H1 (cell line): ENCODE results near the gene STARD13. TPM values are rescaled to one million over a fixed set of nuclear protein-coding genes. Genes with fewer than 3 reads are reported as not detected.
A peak's percentile ranks its signal among the peaks of the same experiment; 100 is the strongest.

ENCODE experiments used
- CTCF ChIA-PET: fragments of 300-600 bp; sonication (Branson Sonifier 250); formaldehyde crosslinking; loops from one replicate; lab custom pipeline; 2021; ENCODE audit not compliant: partially characterized antibody; lab: Charles Lee
- POLR2A ChIA-PET: fragments of 300-600 bp; sonication (Branson Sonifier 250); formaldehyde crosslinking; loops from one replicate; lab custom pipeline; 2021; ENCODE audit warnings: inconsistent platforms; ENCODE audit not compliant: partially characterized antibody; lab: Charles Lee
- DNase-seq, 2 experiments: peaks; one replicate each; pipeline versions ENCODE4 v3.0.0 to v3.0.0-alpha.2; 2010 to 2022; ENCODE audit warnings: low spot score in 2 of 2, low read depth in 1 of 2, mixed read lengths in 1 of 2
- FAIRE-seq: peaks from 2 replicates; lab custom pipeline; 2011; peaks lifted over from hg19 to GRCh38; lab: Jason Lieb, UNC
- H2AFZ ChIP-seq: 2 replicates; pipeline ENCODE4 v1.8.1; 2012; ENCODE audit warnings: low read length, inconsistent platforms
- H2AK5ac ChIP-seq: 2 replicates; pipeline ENCODE4 v1.6.1; 2013; ENCODE audit warnings: low read depth, low read length
- H2BK120ac ChIP-seq: replicated peaks from 2 replicates; pipeline ENCODE3; 2013; ENCODE audit warnings: low read depth, low read length, inconsistent platforms
- H2BK12ac ChIP-seq: 2 replicates; pipeline ENCODE4 v1.6.1; 2013; ENCODE audit warnings: low read depth, low read length
- H2BK15ac ChIP-seq: 2 replicates; pipeline ENCODE4 v1.6.1; 2013; ENCODE audit warnings: low read length
- H2BK20ac ChIP-seq: 2 replicates; pipeline ENCODE4 v1.6.1; 2013; ENCODE audit warnings: low read length
- H2BK5ac ChIP-seq: 2 replicates; pipeline ENCODE4 v1.6.1; 2013; ENCODE audit warnings: low read depth, low read length
- H3K14ac ChIP-seq: 2 replicates; pipeline ENCODE4 v1.6.1; 2013; ENCODE audit warnings: inconsistent platforms; ENCODE audit not compliant: insufficient read length
- H3K18ac ChIP-seq: 2 replicates; pipeline ENCODE4 v1.6.1; 2013; ENCODE audit warnings: low read length; ENCODE audit errors: extremely low read depth
- H3K23ac ChIP-seq: 2 replicates; pipeline ENCODE4 v1.6.1; 2013; ENCODE audit warnings: inconsistent platforms; ENCODE audit not compliant: insufficient read length
- H3K23me2 ChIP-seq: 2 replicates; pipeline ENCODE4 v1.6.1; 2013; ENCODE audit warnings: low read depth, low read length
- H3K27ac ChIP-seq: 2 replicates; pipeline ENCODE4 v1.6.1; 2011; ENCODE audit warnings: low read depth, low read length, inconsistent platforms
- H3K27me3 ChIP-seq, 4 experiments: replicated peaks in 1 of 4; 1 replicate in 1 of 4; 2 replicates in 3 of 4; pipeline versions ENCODE4 v1.6.1 to v1.8.1; 2011 to 2013; ENCODE audit warnings: low read length in 3 of 4, mild to moderate bottlenecking in 3 of 4, inconsistent platforms in 2 of 4, mixed read lengths in 2 of 4, moderate library complexity in 1 of 4; ENCODE audit not compliant: control insufficient read depth in 3 of 4, insufficient read depth in 3 of 4; ENCODE audit errors: extremely low read depth in 1 of 4
- H3K36me3 ChIP-seq, 4 experiments: 2 replicates each; pipeline versions ENCODE4 v1.6.1 to v1.8.1; 2011 to 2013; ENCODE audit warnings: mild to moderate bottlenecking in 4 of 4, low read length in 3 of 4, moderate library complexity in 2 of 4, control low read depth in 1 of 4, inconsistent platforms in 1 of 4; ENCODE audit not compliant: insufficient read depth in 4 of 4, control insufficient read depth in 2 of 4
- H3K4ac ChIP-seq: replicated peaks from 2 replicates; pipeline ENCODE3; 2013; ENCODE audit warnings: low read length, low read depth, mixed read lengths, inconsistent platforms; ENCODE audit not compliant: insufficient read length
- H3K4me1 ChIP-seq, 4 experiments: replicated peaks in 1 of 4; 1 replicate in 1 of 4; 2 replicates in 3 of 4; pipeline versions ENCODE4 v1.6.1 to v1.8.1; 2011 to 2013; ENCODE audit warnings: low read length in 3 of 4, inconsistent platforms in 2 of 4, mixed read lengths in 1 of 4; ENCODE audit not compliant: insufficient read depth in 4 of 4, control insufficient read depth in 3 of 4
- H3K4me2 ChIP-seq, 2 experiments: 2 replicates each; pipeline versions ENCODE4 v1.6.1 to v1.8.1; 2011 to 2013; ENCODE audit warnings: low read depth in 2 of 2, low read length in 2 of 2, control low read depth in 1 of 2, inconsistent platforms in 1 of 2, mild to moderate bottlenecking in 1 of 2; ENCODE audit not compliant: insufficient read depth in 1 of 2
- H3K4me3 ChIP-seq, 4 experiments: fragments of 200-600, 300-600 bp in 1 of 4; sonication (generic), shearing (Covaris generic), sonication (Bioruptor Twin) in 1 of 4; 2 replicates each; pipeline versions ENCODE4 v1.5.1 to v1.8.1; 2011 to 2016; ENCODE audit warnings: low read length in 4 of 4, low read depth in 3 of 4, control low read depth in 2 of 4, inconsistent platforms in 2 of 4, mild to moderate bottlenecking in 2 of 4, mixed read lengths in 1 of 4, moderate library complexity in 1 of 4; ENCODE audit not compliant: insufficient read depth in 2 of 4; ENCODE audit errors: extremely low read depth in 1 of 4
- H3K56ac ChIP-seq: replicated peaks from 2 replicates; pipeline ENCODE3; 2013; ENCODE audit warnings: low read depth, mild to moderate bottlenecking, mixed read lengths, low read length, inconsistent platforms; ENCODE audit not compliant: insufficient read length
- H3K79me1 ChIP-seq: 2 replicates; pipeline ENCODE4 v1.6.1; 2013; ENCODE audit warnings: low read depth, low read length, control low read depth
- H3K79me2 ChIP-seq, 2 experiments: 2 replicates each; pipeline versions ENCODE4 v1.6.1 to v1.8.1; 2012 to 2013; ENCODE audit warnings: low read length in 2 of 2, mild to moderate bottlenecking in 2 of 2, inconsistent platforms in 1 of 2; ENCODE audit not compliant: insufficient read depth in 2 of 2, control insufficient read depth in 1 of 2
- H3K9ac ChIP-seq, 4 experiments: replicated peaks in 1 of 4; 1 replicate in 1 of 4; 2 replicates in 3 of 4; pipeline versions ENCODE4 v1.6.1 to v1.8.1; 2011 to 2013; ENCODE audit warnings: low read depth in 3 of 4, low read length in 3 of 4, control low read depth in 2 of 4, mild to moderate bottlenecking in 2 of 4, moderate library complexity in 2 of 4, inconsistent platforms in 1 of 4; ENCODE audit errors: extremely low read depth in 1 of 4
- H3K9me3 ChIP-seq, 2 experiments: 2 replicates each; pipeline versions ENCODE4 v1.6.1 to v1.8.1; 2012 to 2013; ENCODE audit warnings: mild to moderate bottlenecking in 2 of 2, moderate library complexity in 2 of 2, control low read depth in 1 of 2, inconsistent platforms in 1 of 2, low read depth in 1 of 2, low read length in 1 of 2, mixed read lengths in 1 of 2; ENCODE audit not compliant: insufficient read depth in 2 of 2
- H4K20me1 ChIP-seq, 2 experiments: replicated peaks in 1 of 2; 2 replicates each; pipeline versions ENCODE3 to v1.8.1; 2011 to 2013; ENCODE audit warnings: inconsistent platforms in 2 of 2, low read length in 2 of 2, mild to moderate bottlenecking in 1 of 2; ENCODE audit not compliant: insufficient read depth in 2 of 2, control insufficient read depth in 1 of 2
- H4K5ac ChIP-seq: 2 replicates; pipeline ENCODE4 v1.6.1; 2013; ENCODE audit warnings: low read length, low read depth, mixed read lengths, inconsistent platforms; ENCODE audit not compliant: insufficient read length
- H4K8ac ChIP-seq: 2 replicates; pipeline ENCODE4 v1.8.0; 2013; ENCODE audit warnings: mild to moderate bottlenecking, moderate library complexity, low read length, inconsistent platforms; ENCODE audit not compliant: insufficient read depth; ENCODE audit errors: extremely low read depth
- H4K91ac ChIP-seq: replicated peaks from 2 replicates; pipeline ENCODE3; 2013; ENCODE audit warnings: low read length, mixed read lengths, inconsistent platforms; ENCODE audit not compliant: insufficient read length
- CEBPB ChIP-seq: IDR thresholded peaks from 2 replicates; pipeline ENCODE4 v1.6.1; 2012; ENCODE audit warnings: low read depth, low read length
- EGR1 ChIP-seq: IDR thresholded peaks from 2 replicates; pipeline ENCODE4 v1.6.1; 2011; ENCODE audit warnings: low read depth, low read length, borderline replicate concordance
- EP300 ChIP-seq, 2 experiments: IDR thresholded peaks; 1 replicate in 1 of 2; 2 replicates in 1 of 2; pipeline ENCODE4 v1.6.1; 2011 to 2012; ENCODE audit warnings: low read depth in 2 of 2, low read length in 2 of 2, mild to moderate bottlenecking in 2 of 2, borderline replicate concordance in 1 of 2, inconsistent platforms in 1 of 2, moderate library complexity in 1 of 2
- RAD21 ChIP-seq, 2 experiments: IDR thresholded peaks in 1 of 2; conservative IDR thresholded peaks in 1 of 2; 2 replicates each; pipeline ENCODE4 v1.6.1; 2011; ENCODE audit warnings: low read depth in 2 of 2, low read length in 2 of 2, improper control_type of control experiment in 1 of 2, inconsistent platforms in 1 of 2, mild to moderate bottlenecking in 1 of 2, moderate library complexity in 1 of 2
- RNF2 ChIP-seq: fragments of 200-900, 300-1000 bp; sonication (generic); IDR thresholded peaks from 2 replicates; pipeline ENCODE4 v1.7.1; 2016; ENCODE audit warnings: borderline replicate concordance, low read depth, mild to moderate bottlenecking, antibody characterized with exemption, low read length; ENCODE audit not compliant: poor library complexity, severe bottlenecking; ENCODE audit errors: missing control alignments
- SP1 ChIP-seq: IDR thresholded peaks from 2 replicates; pipeline ENCODE4 v1.6.1; 2011; ENCODE audit warnings: low read depth, low read length
- WGBS, 2 experiments: shearing (Covaris generic) in 1 of 2; methylation state at CpG; one replicate each; pipeline versions ENCODE4 v1.1.6 to v1.1.7; 2013 to 2015; ENCODE audit warnings: low lambda C conversion rate in 2 of 2, mixed read lengths in 2 of 2, inconsistent platforms in 1 of 2, low coverage in 1 of 2, missing lambda C conversion rate in 1 of 2; ENCODE audit not compliant: insufficient replicate concordance in 2 of 2, insufficient coverage in 1 of 2, insufficient read length in 1 of 2; ENCODE audit errors: extremely low coverage in 1 of 2, missing lambda C conversion rate in 1 of 2; 5-methylcytosine and 5-hydroxymethylcytosine counted together
- polyA plus RNA-seq, 7 experiments: library from polyadenylated mRNA; depleted of rRNA in 3 of 7; stranded (reverse) in 5 of 7; unstranded in 2 of 7; fragments of >200 nt in 5 of 7; fragments of 200-250 nt in 2 of 7; gene quantifications; 1 replicate in 5 of 7; 2 replicates in 1 of 7; 4 replicates in 1 of 7; pipeline versions ENCODE4 v1.2.1 to v1.2.3, GENCODE V29; 2011 to 2013; ENCODE audit warnings: missing spikeins in 2 of 7, mixed read lengths in 2 of 7
- total RNA-seq: library from RNA; stranded (reverse); fragmentation: NEBNext Ultra II Directional; extraction: Animal tissue kit (Norgen Biotek cat#: 25700); gene quantifications from 2 replicates; pipeline ENCODE4 v1.2.1, GENCODE V29; 2021
- TF ChIP-seq, protein P1 (sequence below): IDR thresholded peaks from 2 replicates; pipeline ENCODE4 v1.6.1; 2011; ENCODE audit warnings: low read depth, mild to moderate bottlenecking, low read length; ENCODE audit not compliant: insufficient read depth

The STARD13 gene
- total and polyA plus RNA-seq, 2 of the 8 experiments (the other 6 are each of a cell fraction or from before 2014, with no cell fraction given) = 0.82 to 2.9 TPM

DNA sequence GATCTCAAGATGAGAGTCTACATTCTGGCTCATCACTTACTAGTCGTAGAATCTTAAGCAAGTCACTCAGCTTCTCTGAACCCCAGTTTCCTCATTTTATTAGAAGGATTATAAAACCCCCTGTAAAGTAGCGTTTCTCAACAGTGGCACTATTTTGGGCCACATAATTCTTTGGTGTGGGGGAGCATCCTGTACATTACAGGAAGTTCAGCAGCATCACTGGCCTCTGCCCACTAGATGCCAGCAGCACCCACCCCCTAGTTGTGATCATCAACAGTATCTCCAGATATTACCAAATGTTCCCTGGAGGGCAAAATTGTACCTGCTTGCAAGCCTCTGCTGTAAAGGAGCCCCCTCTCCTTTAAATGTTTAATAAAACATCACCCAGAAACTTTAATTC lies 22.6 kb downstream of the STARD13 start:
- no peak overlapping the region for H3K56ac ChIP-seq
- H3K18ac ChIP-seq = no peak overlapping the region
- POLR2A ChIA-PET = no interaction called here
- TF ChIP-seq, protein P1, sequence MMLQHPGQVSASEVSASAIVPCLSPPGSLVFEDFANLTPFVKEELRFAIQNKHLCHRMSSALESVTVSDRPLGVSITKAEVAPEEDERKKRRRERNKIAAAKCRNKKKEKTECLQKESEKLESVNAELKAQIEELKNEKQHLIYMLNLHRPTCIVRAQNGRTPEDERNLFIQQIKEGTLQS = no peak
- TF ChIP-seq SP1 = no peak
- no peak for TF ChIP-seq RNF2
- TF ChIP-seq EP300 (IDR thresholded peaks at IDR 0.05; ENCODE audit: borderline replicate concordance in 1 of 2, low read depth in 2 of 2, low read length in 2 of 2) = no peak
- no peak for TF ChIP-seq EGR1
- TF ChIP-seq RAD21 (IDR thresholded peaks at IDR 0.05 in 1 of 2, conservative IDR thresholded peaks at IDR 0.05 in 1 of 2; ENCODE audit: low read depth in 2 of 2, low read length in 2 of 2) = peak in 1 of 2 experiments; percentile 28; a peak in 1 of 4 replicates
- TF ChIP-seq CEBPB = no peak
- H2AFZ ChIP-seq = no peak overlapping the region
- no peak overlapping the region for H3K27ac ChIP-seq
- H2AK5ac ChIP-seq = no peak overlapping the region
- DNase-seq = no peak
- no peak overlapping the region for H3K9ac ChIP-seq
- H3K4me1 ChIP-seq = peaks cover 2 to 17% (median 14%) of the 10 kb centered on the region in 4 experiments
- H4K20me1 ChIP-seq = no peaks in the 10 kb centered on the region
- no peak overlapping the region for H3K4me2 ChIP-seq
- H3K79me2 ChIP-seq = no peaks in the 10 kb centered on the region
- no peaks in the 10 kb centered on the region for H3K9me3 ChIP-seq
- H2BK120ac ChIP-seq = no peak overlapping the region
- no peak overlapping the region for H4K5ac ChIP-seq
- no peaks in the 10 kb centered on the region; the same call in 1 of the 2 replicates for H3K23me2 ChIP-seq
- H3K4me3 ChIP-seq = no peak overlapping the region
- H3K36me3 ChIP-seq = no peaks in the 10 kb centered on the region
- CTCF ChIA-PET = no interaction called here
- H3K4ac ChIP-seq = no peak overlapping the region
- H2BK5ac ChIP-seq = no peak overlapping the region
- H3K27me3 ChIP-seq = no peaks in the 10 kb centered on the region
- no peaks in the 10 kb centered on the region; the same call in 1 of the 2 replicates for H3K79me1 ChIP-seq
- H2BK12ac ChIP-seq = no peak overlapping the region
- no peak for FAIRE-seq
- H3K14ac ChIP-seq = no peak overlapping the region
- no peak overlapping the region for H4K8ac ChIP-seq
- H2BK15ac ChIP-seq = no peak overlapping the region
- H2BK20ac ChIP-seq = no peak overlapping the region
- H3K23ac ChIP-seq = no peak overlapping the region
- WGBS, 2 experiments = 100% methylated on average over 2 of the region's 2 CpGs; no CpG with 5 or more reads in 1 of the 2 experiments
- peak overlapping the region; percentile 5 for H4K91ac ChIP-seq
